H7 (cell line): ENCODE measurements around the gene ELL3. TPM values are rescaled to one million over a fixed set of nuclear protein-coding genes. Genes with fewer than 3 reads are reported as not detected.

Source experiments
- DNase-seq: peaks from one replicate; pipeline ENCODE4 v3.0.0; 2012
- H3K27me3 ChIP-seq: 2 replicates; pipeline ENCODE4 v1.6.0; 2011; ENCODE audit warnings: mild to moderate bottlenecking, low read length; ENCODE audit not compliant: control insufficient read depth, insufficient read depth
- H3K36me3 ChIP-seq: replicated peaks from 2 replicates; pipeline ENCODE4 v1.5.1; 2011; ENCODE audit warnings: low read length; ENCODE audit not compliant: control insufficient read depth, insufficient read depth
- H3K4me3 ChIP-seq: 2 replicates; pipeline ENCODE4 v1.5.1; 2011; ENCODE audit warnings: low read depth, mild to moderate bottlenecking, control low read depth, low read length, moderate library complexity; ENCODE audit not compliant: insufficient read depth
- total RNA-seq: library from RNA; depleted of rRNA; stranded (reverse); fragments of >200 nt; shearing (Covaris generic); gene quantifications from 2 replicates; pipeline ENCODE4 v1.2.3, GENCODE V29; 2014

ELL3 gene
- total RNA-seq, 1 experiment from 2014 or later = 14.7 TPM

DNA sequence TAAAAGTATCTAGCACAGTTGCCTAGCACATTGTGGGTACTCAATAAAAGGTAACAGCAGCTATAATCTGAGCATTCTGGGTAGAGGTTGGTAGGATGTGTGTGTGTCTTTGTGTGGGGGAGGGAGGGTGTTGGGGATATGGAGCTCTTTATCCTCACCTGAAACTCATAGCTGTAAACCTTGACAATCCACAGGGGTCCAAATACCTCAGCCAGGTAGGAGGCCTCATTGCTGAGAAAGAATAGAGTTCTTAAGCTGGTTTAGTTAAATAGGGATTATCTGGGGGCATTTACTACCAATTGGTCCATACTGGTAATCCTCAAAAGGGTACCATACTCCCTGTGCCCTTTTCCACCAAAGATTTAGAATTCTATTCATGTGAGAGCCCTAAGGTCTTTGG lies 19.2 kb upstream of the ELL3 start:
- Histone ChIP-seq H3K36me3 (peaks cover 22% of the 10 kb centered on the region), H3K27me3 (no peaks in the 10 kb centered on the region), H3K4me3 (no peak overlapping the region)
- DNase-seq = peak; percentile 72

DNA sequence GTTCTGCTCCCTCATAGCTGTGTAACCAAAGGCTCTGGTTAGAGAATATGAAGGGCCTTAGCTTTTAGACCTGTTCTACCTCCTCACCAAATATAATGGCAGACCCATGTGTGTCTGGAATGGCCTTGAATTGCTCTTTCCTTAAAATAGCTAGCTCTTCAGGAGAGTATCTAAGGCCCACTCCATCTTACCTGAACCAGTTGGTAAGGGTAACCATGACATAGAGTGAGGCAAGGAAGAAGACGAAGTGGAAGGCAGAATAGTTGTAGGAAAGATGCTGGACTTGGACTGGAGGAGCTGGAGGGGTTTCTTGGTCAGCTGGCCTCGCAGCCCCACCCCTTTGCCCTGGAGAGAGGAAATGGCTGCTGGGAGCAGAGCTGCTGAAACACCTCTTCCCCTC lies 18.4 kb upstream of the ELL3 start:
- DNase-seq = peak; percentile 30
- peaks cover 22% of the 10 kb centered on the region for H3K36me3 ChIP-seq
- no peaks in the 10 kb centered on the region for H3K27me3 ChIP-seq
- H3K4me3 ChIP-seq = no peak overlapping the region

- H3K4me3 ChIP-seq = no peak overlapping the region
- H3K27me3 ChIP-seq = no peaks in the 10 kb centered on the region
- DNase-seq = no peak
- H3K36me3 ChIP-seq = peaks cover 22% of the 10 kb centered on the region
Observed at GRCh38 chr15:43794269-43795037, 17.7 kb upstream of the ELL3 start.

GRCh38 chr15:43793647-43794046 lies 16.9 kb upstream of the ELL3 start:
- Histone ChIP-seq H3K36me3 (peaks cover 22% of the 10 kb centered on the region), H3K4me3 (no peak overlapping the region), H3K27me3 (no peaks in the 10 kb centered on the region)
- no peak for DNase-seq

- DNase-seq = peak; percentile 61
- Histone ChIP-seq H3K36me3 (peaks cover 22% of the 10 kb centered on the region), H3K27me3 (no peaks in the 10 kb centered on the region), H3K4me3 (peak overlapping the region; percentile 99)
Observed at GRCh38 chr15:43792761-43793476, 16.2 kb upstream of the ELL3 start.

- Histone ChIP-seq H3K36me3 (peaks cover 22% of the 10 kb centered on the region), H3K4me3 (peak within 1 kb of the TSS; percentile 99), H3K27me3 (no peaks in the 10 kb centered on the region)
- peak; percentile 100 for DNase-seq
Observed at GRCh38 chr15:43791993-43792760, 15.4 kb upstream of the ELL3 start, which contains the start of gene SERF2. TSS of gene SERF2 (plus strand) at chr15:43792320. CDS start at chr15:43792377, 57 bp downstream.

- DNase-seq = no peak
Observed at GRCh38 chr15:43789409-43789808, 12.6 kb upstream of the ELL3 start.

DNA sequence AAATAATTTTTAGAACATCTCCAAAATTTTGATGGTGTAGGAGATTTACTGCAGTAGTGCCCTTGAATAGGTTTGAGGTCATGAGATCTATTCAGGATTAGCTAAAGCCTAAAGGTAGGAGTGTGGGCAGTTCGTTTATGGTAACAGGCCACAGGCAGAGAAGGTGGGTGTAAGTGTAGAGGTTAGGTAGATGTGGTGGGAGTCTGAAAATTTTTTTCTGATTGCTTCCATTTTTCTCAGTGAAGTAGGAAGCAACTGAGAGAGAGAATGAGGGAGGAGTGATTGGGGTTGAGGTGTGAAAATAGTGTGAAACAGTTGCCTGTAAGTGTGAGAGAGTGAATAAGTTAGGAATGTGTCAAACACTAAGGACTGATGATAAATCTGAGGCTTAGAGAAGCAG lies 2.2 kb upstream of the ELL3 start:
- H3K4me3 ChIP-seq = no peak overlapping the region
- H3K36me3 ChIP-seq = no peaks in the 10 kb centered on the region; the same call in 1 of the 2 replicates
- DNase-seq = no peak
- H3K27me3 ChIP-seq = no peaks in the 10 kb centered on the region; the same call in 1 of the 2 replicates

More at GRCh38 chr15:43789409-43789808, 12.6 kb upstream of the ELL3 start:
- Histone ChIP-seq H3K4me3 (no peak overlapping the region), H3K36me3 (peaks cover 11% of the 10 kb centered on the region), H3K27me3 (no peaks in the 10 kb centered on the region)

- peaks cover 3% of the 10 kb centered on the region for H3K36me3 ChIP-seq
- H3K27me3 ChIP-seq = no peaks in the 10 kb centered on the region; the same call in 1 of the 2 replicates
- H3K4me3 ChIP-seq = peak overlapping the region; percentile 77
- peak; percentile 83 for DNase-seq
Observed at GRCh38 chr15:43777267-43777914, 625 bp upstream of the ELL3 start.

- Histone ChIP-seq H3K36me3 (peaks cover 13% of the 10 kb centered on the region), H3K27me3 (no peaks in the 10 kb centered on the region; the same call in 1 of the 2 replicates), H3K4me3 (peak overlapping the region; percentile 77)
- DNase-seq = peak; percentile 76
Observed at GRCh38 chr15:43776101-43776717, 557 bp downstream of the ELL3 start.

GRCh38 chr15:43775411-43775965 lies 1.3 kb downstream of the ELL3 start:
- H3K27me3 ChIP-seq = no peaks in the 10 kb centered on the region; the same call in 1 of the 2 replicates
- peaks cover 19% of the 10 kb centered on the region for H3K36me3 ChIP-seq
- peak; percentile 65 for DNase-seq
- peak overlapping the region; percentile 77 for H3K4me3 ChIP-seq

GRCh38 chr15:43774062-43774461 lies 2.7 kb downstream of the ELL3 start:
- Histone ChIP-seq H3K36me3 (peaks cover 28% of the 10 kb centered on the region), H3K27me3 (no peaks in the 10 kb centered on the region; the same call in 1 of the 2 replicates), H3K4me3 (no peak overlapping the region)
- no peak for DNase-seq

DNA sequence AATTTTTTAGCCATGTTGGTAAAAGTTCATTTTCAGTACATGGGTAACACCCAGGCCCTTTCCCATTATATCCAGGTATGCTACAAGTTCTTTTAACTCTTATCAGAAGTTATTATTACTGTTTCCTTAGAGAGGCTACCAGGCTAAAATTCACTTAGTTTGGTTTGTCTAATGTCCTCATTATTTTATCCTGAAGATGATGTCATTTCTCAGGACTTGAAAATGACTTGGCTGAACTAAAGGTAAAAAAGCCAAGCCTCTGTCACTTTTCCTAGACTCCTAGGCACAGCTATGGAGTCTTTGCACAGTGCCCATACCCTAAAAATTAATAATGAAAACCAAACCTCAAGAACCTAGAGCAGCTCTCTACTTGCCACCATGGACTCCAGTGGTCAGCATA lies 4.1 kb downstream of the ELL3 start:
- Histone ChIP-seq H3K27me3 (no peaks in the 10 kb centered on the region; the same call in 1 of the 2 replicates), H3K36me3 (peaks cover 30% of the 10 kb centered on the region), H3K4me3 (no peak overlapping the region)
- no peak for DNase-seq
